GM12892 (cell line): ENCODE data around the gene ARNT2.

Experiments used
- POLR2A ChIP-seq: IDR thresholded peaks from 2 replicates; pipeline ENCODE4 v1.6.1; 2011; ENCODE audit warnings: low read depth, low read length, control low read depth
- POLR2AphosphoS5 ChIP-seq: IDR thresholded peaks from 2 replicates; pipeline ENCODE4 v1.6.1; 2011; ENCODE audit warnings: low read depth, low read length, control low read depth
- TAF1 ChIP-seq: IDR thresholded peaks from 2 replicates; pipeline ENCODE4 v1.6.1; 2011; ENCODE audit warnings: low read depth, mild to moderate bottlenecking, control low read depth, low read length, borderline replicate concordance

- TF ChIP-seq POLR2AphosphoS5 (no peak), POLR2A (no peak), TAF1 (no peak)
Observed at GRCh38 chr15:80498652-80499051, 94.5 kb downstream of the ARNT2 start.
